GM19438 (cell line): ENCODE data around the gene DCDC1.

Experiments used
- ATAC-seq: cut with Tn5 transposase; IDR thresholded peaks from one replicate; pipeline ENCODE4 v1.9.1; 2021; ENCODE audit warnings: low read depth; ENCODE audit not compliant: unreplicated experiment

Gene DCDC1

DNA sequence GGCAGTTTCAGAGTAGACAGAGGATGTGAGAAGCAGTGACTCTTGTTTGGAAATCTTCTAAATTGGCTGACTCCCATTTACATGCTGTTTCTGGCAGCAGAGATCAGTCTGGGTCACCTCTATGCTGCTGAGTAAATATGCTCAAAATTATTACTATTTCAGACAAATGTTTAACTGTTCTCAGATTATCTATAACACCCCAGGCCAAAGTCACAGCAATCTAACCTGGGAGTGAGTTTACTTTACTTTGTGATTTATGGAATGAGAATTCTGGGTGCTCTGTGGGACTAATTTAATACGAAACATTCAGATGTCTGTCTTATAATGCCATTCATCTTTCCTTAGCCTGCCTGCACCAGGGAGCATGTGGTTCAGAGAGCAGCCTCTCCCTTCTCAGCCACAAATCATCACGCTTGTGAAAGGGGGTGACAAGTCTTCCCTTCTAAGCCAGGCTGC lies 500.9 kb downstream of the DCDC1 start:
- no peak for ATAC-seq

DNA sequence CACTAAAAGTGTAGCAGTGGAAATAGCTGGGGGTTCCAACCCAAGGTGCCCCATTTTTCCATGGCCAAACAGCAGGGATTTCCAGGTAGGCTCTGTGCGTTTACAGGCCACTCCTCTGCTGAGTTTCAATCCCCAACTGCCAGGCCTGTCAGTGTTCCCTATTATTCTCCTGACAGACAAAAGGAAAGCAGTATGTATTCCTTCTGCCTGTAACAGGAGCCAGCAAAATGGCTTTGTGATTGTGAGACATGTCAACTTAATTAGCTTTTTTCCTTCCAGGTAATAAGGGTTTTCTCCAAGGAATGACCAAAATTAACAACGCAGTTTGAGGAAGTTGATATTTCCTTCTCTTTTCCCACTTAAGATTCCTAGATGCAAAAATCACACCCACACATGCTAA lies 506.3 kb downstream of the DCDC1 start:
- ATAC-seq = no peak

DNA sequence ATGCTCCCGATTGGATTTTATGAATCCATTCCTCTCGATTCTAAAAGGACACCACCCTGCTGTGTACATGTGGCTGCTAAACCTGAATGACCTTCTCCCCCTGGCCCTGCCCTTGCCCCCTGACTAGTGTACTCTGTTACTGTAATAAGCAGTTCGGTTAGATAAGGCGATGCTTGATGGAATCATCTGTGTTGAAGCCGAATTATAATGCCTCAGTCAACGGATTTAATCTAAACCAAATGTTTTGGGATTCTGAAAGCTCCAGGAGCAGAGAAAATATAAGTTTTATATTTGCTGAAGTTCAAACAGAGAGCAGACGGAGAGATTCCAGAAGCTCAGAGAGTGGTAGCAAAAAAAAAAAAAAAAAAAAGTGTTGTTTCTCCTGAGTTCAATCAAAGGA lies 508.0 kb downstream of the DCDC1 start:
- no peak for ATAC-seq

DNA sequence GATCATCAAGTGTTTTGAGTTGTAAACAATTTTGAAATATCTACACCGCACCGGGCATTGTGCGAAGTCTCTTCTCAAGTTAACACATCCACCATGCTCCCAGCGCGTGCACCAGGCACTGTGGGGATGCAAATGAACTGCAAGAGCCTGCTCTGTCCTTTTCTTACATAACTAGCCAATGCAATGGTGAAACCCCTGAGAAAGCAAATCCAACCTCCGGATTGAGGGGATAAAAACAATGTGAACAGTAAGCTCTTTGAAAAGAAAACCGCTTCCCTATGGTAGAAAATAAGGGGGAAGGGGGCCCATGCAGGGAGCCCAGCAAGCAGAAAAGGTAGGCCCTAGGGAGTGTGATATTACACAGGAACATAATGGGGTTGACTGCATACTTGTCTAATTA lies 508.5 kb downstream of the DCDC1 start:
- no peak for ATAC-seq

DNA sequence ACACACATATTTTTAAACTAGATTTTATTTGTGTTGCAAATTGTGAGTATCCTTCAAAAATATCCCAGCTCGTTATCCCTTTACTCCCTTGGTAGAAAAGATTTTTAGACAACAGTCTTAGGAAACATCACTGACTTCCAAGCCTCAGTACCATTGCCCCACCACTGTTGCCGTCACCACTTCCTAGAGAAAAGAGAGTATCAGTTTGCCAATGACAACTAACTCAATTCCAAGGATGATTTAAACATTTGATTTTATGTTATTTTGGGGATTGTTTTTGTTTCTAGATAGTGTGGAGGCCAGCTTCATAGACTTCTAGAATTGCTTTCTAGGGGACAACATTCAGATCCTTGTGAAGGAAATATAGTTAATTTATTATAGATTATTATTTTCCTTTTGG lies 509.4 kb downstream of the DCDC1 start:
- ATAC-seq = no peak

DNA sequence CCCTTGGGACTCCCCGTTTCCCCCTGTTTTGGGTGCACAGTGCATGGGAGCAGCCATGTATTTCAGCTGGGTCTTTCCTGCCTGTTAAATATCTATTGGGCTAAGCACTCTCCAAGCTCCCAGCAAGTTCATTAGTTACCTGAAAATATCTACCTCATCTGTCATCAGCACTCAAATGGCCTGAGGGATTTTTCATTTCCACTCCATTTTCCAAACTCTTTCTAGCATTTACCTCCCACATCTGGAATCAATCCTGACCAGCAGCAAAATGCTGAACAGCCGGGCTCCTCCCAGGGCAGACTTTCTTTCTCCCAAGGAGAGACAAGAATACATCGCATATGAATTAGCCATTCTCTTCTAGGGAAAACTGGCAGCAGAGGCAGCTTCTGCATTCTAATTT lies 509.9 kb downstream of the DCDC1 start:
- no peak for ATAC-seq

DNA sequence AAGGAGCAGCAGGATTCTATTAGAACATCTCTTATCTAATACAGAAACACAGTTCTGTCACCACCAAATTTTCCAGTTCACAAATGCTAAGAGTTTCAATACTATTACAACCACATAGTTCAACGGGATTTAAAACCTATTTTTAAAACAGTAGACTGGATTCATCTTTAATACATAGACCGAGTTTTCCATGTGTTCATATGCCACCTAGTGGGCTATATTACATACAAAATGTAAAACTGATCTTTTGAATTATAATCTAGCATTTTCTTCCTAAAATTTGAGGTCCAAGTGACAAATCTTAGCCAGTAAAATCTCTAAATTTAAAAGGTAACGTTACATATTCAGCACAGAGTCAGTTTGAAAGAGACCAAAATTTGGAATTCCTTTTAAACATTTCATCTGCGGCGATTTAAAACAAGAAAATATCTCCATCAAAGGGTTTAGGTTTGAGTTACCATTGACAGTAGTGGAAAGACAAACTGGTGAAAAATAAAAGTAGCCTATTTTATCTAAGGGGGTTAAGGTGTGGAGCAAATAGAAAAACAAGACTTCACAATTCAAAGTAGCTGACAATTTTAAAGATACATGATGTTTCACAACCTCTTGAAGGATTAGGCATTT lies 514.0 kb downstream of the DCDC1 start:
- ATAC-seq = no peak

DNA sequence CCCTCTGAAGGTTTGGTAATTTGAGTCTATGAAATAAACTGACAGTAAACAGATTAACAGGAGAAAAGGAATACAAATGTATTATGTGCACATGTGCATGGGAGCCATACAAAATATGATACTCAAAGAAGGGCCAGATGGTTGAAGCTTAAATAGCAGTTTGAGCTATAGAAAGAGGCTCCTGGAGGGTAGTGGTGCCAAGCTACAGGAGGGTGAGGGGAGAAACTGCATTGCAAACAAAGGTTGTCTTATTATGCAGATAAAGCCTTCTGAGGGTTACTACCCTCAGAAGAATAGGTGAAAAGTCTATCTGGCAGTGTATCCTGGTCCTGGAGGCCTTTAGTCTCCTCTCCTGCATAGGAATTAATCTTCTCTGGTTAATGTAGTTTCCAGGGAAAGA lies 516.1 kb downstream of the DCDC1 start:
- no peak for ATAC-seq

DNA sequence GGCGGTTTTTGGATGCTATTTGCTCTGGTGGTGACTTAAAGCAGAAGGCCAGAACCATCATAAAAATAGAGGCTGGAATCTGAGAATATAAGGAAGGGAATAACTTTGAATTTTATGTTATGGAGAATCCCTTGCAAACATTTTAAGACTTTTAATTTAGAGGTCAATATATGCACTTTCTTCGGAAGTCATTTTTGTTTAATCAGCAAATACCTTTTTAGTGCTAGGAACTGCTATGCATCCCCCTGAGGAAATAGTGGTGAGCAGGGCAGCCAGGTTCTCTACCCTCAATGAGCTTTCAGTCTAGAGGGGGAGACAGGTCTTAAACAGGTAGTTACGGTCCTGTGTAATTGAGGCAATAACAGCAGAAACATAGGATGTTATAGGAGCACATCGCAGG lies 516.9 kb downstream of the DCDC1 start:
- ATAC-seq = no peak

DNA sequence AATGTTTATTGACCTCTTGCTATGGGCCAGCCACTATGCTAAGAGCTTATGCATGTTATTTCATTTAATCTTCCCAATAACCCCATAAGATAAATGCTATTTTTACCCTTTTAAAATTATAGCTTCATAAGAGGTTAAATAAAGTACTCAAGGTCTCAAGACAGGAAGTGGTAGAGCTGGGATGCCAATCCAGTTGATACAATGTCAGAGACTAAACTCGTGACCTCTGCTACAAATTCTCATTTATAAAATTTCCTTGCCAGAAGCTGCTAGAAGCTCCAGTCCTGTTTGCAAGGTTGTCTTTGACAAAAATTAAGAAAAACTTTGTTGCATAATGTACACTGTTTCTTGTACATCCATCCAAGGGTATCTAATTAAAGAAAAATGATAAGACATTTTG lies 517.4 kb downstream of the DCDC1 start:
- no peak for ATAC-seq

DNA sequence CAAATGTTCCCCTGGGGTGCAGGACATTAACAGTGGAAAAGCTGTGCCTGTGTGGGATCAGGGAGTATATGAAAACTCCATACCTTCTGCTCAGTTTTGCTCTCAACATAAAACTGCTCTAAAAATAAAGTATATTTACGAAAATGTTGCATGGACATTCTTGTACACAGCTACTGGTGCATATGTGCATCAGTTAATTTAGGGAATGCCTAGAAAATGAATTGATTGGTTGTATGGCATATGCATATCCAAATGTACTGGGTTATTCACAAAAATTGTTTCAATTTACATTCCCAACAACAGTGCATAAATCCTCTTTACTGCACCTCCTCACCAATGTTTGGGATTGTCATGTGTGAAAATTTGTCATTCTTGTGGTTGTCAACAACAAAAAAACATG lies 532.3 kb downstream of the DCDC1 start:
- no peak for ATAC-seq

DNA sequence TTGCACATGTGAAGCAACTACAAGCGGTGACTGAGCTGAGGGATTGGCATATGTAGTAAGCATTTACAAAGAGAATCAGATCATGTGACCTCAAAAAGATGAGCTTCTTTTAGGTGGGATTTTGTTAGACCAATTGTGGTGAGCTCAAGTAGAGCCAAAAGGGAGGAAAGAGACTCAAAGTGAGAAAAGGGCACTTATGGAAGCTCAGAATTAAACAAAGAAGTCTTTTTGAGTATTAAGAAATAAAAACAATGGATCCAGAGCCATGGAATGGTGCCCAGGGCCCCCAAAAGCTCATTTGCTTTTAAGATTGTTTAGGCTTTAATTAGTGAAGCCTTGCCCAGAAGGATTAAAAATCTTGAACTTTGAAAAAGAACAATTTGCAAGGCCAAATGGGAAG lies 536.7 kb downstream of the DCDC1 start:
- ATAC-seq = no peak

DNA sequence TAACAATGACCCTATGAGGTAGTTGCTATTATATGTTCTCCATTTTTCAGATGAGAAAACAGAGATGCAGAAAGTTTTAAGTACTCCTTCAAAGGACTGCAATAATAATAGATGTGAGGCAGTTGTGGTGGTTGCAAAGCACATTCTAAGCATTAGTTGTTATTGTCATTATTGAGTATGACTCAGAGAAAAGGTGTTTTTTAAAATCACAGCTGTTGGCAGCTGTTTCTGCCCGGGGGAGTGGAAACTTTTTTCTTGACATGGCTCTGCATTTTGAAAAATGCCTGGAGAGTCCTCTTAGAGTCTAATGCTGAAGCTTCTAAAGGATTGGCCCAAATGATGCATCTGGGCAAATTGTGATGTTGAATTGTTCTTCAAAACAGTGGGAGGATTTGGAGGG lies 538.9 kb downstream of the DCDC1 start:
- no peak for ATAC-seq

DNA sequence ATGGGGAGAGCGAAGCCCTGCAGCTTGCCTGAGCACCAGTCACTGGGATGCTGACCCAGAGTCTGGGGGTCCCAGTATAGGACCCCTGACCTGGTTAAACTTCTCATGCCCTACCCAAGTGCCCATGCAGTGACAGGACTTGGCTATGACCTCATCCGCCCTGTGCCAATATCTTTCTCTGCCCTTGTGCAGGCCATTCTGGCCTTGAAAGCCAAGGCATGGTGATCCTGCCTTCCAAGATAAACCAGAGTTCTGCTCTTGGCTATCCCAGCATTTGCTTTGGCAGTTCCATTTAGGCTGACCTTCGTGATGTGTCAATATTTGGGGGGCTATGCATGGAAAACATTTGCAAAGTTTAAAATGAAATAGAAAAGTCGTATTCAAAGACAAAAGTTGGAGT lies 542.6 kb downstream of the DCDC1 start:
- ATAC-seq = no peak

DNA sequence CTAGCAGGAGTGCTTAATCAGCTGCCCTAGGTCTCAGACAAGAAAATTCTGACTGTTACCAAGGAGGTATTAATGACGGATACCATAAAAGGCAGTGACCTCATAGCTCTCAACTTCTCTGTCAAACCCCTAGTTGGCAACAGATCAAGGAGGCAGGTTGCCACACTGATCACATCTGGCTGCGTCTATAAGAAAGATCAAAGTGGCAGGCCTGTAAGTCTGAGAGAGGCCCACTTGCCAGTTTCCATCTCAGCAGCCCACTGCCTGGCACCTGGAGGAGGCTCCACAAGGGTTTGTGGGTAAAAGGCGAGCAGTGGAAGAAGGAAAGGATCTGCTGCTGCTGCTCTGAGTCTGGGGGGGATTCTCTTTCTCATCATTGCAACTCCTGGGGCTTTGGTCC lies 543.8 kb downstream of the DCDC1 start:
- ATAC-seq = no peak

DNA sequence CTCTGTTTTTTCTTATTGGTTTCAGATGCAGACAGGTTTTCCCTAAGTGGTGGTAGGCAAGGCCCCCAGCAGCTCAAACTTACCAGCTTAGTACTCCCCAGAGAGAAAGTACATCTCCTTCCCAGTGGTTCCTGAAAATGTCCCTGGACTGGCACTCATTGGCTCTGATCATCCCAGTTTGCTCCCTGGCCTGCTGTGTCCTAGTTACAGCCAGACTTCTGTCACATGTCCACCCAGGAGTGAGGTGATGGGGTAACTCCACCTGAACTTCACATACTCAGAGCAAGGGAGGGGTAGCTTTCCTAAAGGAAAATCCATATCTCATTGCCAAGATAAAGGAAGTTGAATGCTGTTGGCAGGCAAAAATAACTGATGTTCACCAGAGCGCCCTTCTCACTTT lies 546.4 kb downstream of the DCDC1 start:
- ATAC-seq = no peak

DNA sequence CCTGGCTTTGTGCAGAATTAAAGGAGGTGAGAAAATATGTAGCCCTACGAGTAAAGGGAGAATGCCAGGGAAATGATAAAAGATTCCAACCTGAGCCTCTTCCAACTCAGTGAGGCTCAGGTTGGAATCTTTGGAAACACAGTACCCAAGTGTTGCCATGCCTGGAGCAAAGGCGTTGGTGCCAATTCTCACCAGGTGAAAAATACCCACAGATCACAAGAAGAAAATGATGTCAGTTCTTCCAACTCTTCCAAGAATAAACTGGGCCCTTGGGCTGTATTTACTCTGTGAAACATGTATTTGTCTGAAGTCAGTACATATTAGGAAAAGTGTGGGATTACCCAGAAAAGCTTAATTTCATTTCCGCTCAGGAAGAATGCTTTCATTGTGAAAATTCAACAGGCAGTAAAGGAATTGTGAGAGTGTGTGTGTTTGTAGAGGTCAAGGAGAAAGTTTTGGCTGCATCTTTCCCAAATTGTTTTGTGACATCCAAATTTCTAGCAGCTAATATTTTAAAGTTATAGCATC lies 548.0 kb downstream of the DCDC1 start:
- no peak for ATAC-seq

DNA sequence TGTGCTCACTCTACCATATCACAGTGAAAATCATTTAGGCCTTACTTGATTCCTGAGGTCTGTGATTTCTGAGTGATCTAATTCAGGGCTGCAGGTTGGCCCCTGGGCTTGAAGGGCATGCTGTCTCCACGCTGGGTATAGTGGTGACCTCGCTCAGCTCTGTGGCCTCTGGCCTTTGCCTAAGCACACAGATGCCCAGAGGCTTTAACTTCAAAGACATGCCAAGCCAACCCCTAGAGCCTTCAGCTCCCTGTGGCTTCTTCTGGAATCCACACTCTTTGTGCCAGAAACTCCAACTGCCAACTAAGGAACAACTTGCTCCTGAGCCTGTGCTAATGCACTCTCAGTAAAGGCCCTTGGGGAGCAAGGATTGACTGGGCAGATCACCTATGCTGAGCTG lies 550.8 kb downstream of the DCDC1 start:
- ATAC-seq = no peak

DNA sequence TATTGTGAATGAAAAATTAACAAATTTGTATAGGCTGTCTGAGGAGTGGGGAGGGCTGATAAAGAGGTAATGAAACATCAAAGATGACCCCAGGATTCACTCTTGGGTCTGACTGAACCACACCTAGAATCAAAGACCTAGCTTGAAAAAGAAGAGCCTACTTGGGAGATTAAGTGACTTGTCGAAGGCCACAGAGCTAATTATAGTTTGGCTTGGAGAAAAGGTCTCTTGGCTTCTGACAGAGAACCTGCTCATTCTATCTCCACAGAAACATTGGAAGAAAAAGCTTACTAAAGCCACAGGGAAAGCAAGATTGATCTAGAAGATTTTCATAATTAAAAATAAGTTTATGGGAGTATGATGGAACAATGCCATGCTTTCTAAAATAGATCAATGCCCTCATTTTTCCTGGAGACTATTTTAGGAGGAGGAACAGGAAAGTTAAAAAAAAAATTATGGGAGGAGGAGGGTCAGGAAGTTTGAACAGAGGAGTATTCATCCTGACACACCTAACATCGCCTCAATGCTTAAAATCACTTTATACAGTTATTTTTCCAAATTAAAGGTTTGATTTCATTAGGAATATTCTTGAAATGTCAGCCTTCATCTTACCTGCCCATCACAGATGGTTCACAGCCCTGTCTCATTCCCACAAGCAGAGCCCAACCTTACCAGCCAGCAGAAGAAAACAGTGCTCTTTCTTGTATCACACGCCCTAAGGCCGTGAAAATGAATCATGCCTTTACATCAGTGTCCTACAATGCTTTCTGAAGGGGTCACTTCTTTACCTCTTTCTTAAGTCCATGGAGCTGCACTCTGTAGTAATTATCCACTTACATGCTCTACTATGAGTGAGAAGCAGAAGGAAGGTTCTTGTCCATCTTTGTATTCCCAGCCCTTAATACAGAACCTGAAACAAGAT lies 552.3 kb downstream of the DCDC1 start:
- ATAC-seq = no peak

DNA sequence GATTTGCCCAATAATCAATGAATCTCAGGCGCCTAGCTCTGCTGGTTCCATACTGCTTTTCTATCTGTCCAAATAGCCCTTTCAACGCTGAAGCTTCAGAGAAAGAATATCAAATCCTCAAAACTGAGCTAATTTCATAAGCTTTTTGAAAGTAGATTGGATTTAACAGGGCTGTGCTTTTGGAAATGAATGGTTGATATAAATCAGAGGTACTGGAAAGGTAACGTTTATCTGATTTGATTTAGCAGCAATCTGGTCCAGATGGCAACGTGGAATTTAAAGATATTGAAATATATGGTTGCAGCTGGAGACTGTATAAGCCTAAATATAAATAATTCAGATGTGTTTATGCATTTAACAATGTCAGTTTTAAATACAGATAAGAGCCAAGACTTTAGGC lies 553.9 kb downstream of the DCDC1 start:
- no peak for ATAC-seq

DNA sequence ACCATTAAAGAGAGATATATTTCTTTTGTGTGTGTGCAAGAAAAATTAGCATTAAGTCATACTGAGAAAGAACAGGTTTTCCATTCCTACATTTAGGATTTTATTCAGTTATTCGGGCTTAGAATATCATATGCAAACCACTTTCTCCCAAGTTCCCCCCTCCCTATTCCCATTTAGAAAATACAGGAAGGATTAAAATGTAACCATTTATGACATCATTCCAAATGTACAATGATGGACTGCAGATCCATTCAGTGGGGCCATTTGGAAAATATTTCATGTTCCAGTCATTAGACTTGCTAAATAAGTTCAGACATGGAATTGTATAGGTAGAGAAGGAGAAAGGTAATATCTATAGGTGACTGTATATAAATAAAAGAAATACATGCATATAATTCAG lies 554.8 kb downstream of the DCDC1 start:
- ATAC-seq = no peak
